MM.1S (cell line): ENCODE data around the gene GRIK1.

Experiments used
- EZH2 ChIP-seq: fragments of 300-600 bp; sonication (generic); optimal IDR thresholded peaks from 2 replicates; pipeline ENCODE3; 2017; ENCODE audit warnings: low read depth, mild to moderate bottlenecking, antibody characterized with exemption, low read length, mixed read lengths
- EZH2phosphoT487 ChIP-seq: fragments of 300-600 bp; sonication (generic); IDR thresholded peaks from 2 replicates; pipeline ENCODE4 v1.6.1; 2018; ENCODE audit warnings: antibody characterized with exemption, low read length
- TF ChIP-seq, protein P1 (sequence below): fragments of 300-600 bp; sonication (generic); IDR thresholded peaks from 2 replicates; pipeline ENCODE4 v1.5.1; 2016; ENCODE audit warnings: antibody characterized with exemption, low read length, mixed read lengths

DNA sequence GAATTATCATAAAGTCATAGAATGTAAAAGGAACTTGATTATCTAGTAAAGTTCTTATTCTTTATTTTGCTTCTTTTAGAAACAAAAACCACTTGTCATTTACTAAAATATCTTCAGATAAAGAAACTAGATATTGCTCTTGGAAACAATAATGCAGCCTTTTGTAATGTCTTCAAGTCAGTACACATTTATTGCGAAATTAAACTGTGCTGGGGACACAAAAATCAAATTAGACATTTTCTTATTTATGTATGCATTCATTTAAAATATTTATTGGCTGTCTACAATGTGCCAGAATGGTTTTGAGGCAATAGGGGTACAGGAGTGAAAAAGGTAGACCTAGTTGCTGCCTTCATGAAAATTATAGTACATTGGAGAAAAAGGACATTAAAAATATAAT is 201.1 kb downstream of the GRIK1 start:
- TF ChIP-seq, protein P1, sequence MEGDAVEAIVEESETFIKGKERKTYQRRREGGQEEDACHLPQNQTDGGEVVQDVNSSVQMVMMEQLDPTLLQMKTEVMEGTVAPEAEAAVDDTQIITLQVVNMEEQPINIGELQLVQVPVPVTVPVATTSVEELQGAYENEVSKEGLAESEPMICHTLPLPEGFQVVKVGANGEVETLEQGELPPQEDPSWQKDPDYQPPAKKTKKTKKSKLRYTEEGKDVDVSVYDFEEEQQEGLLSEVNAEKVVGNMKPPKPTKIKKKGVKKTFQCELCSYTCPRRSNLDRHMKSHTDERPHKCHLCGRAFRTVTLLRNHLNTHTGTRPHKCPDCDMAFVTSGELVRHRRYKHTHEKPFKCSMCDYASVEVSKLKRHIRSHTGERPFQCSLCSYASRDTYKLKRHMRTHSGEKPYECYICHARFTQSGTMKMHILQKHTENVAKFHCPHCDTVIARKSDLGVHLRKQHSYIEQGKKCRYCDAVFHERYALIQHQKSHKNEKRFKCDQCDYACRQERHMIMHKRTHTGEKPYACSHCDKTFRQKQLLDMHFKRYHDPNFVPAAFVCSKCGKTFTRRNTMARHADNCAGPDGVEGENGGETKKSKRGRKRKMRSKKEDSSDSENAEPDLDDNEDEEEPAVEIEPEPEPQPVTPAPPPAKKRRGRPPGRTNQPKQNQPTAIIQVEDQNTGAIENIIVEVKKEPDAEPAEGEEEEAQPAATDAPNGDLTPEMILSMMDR = no peak
- TF ChIP-seq EZH2 (no peak), EZH2phosphoT487 (no peak)
